Keratinocyte (primary cell): ENCODE measurements around the gene SH3RF2.

Experiments
- CTCF ChIP-seq, 3 experiments: IDR thresholded peaks in 1 of 3; conservative IDR thresholded peaks in 1 of 3; optimal IDR thresholded peaks in 1 of 3; 2 replicates in 2 of 3; 3 replicates in 1 of 3; pipeline versions ENCODE3 to v1.5.1; 2011; ENCODE audit warnings: low read length in 3 of 3, mild to moderate bottlenecking in 3 of 3, moderate library complexity in 2 of 3, control low read depth in 1 of 3, inconsistent platforms in 1 of 3; ENCODE audit not compliant: insufficient read depth in 2 of 3; ENCODE audit errors: extremely low read depth in 1 of 3
- EZH2 ChIP-seq: IDR thresholded peaks from one replicate; pipeline ENCODE4 v1.6.1; 2012; ENCODE audit warnings: inconsistent platforms, mild to moderate bottlenecking, low read length, moderate library complexity

DNA sequence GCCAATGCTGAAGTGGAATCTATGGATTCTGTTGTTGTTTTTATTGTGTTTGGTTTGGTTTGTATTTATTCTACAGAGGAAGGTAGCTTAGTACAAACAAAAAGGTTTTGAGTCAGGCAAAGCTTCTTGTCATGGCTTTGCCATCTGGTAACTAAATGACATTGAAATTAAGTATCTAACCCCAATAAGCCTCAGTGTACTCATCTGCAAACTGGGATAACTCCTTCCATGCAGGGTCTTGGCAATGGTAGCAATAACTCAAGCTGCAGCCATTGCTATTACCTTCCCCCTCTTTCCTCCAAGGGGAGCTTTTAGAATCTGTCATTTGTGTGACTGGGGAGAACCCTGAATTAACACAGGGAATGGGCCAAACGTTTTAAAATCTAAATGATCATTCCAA, 89.3 kb downstream of the SH3RF2 start:
- TF ChIP-seq EZH2 (no peak), CTCF (optimal IDR thresholded peaks at IDR 0.05 in 1 of 3, IDR thresholded peaks at IDR 0.05 in 1 of 3, conservative IDR thresholded peaks at IDR 0.05 in 1 of 3; ENCODE audit: extremely low read depth in 1 of 3, insufficient read depth in 2 of 3, low read length in 3 of 3) (no peak)
